GM12892 (cell line): ENCODE results near the gene DND1.
A peak's percentile ranks its signal among the peaks of the same experiment; 100 is the strongest.
"Not testable (repeated sequence)": the region's sequence is repeated elsewhere in the genome, so short reads cannot be mapped to it uniquely, and the experiment has no call there.

ENCODE experiments used
- DNase-seq: peaks from one replicate; pipeline ENCODE4 v3.0.0; 2011; ENCODE audit not compliant: insufficient read length
- FAIRE-seq: peaks from 2 replicates; lab custom pipeline; 2011; peaks lifted over from hg19 to GRCh38; lab: Jason Lieb, UNC
- POLR2A ChIP-seq: IDR thresholded peaks from 2 replicates; pipeline ENCODE4 v1.6.1; 2011; ENCODE audit warnings: low read depth, low read length, control low read depth
- POLR2AphosphoS5 ChIP-seq: IDR thresholded peaks from 2 replicates; pipeline ENCODE4 v1.6.1; 2011; ENCODE audit warnings: low read depth, low read length, control low read depth
- TAF1 ChIP-seq: IDR thresholded peaks from 2 replicates; pipeline ENCODE4 v1.6.1; 2011; ENCODE audit warnings: low read depth, mild to moderate bottlenecking, control low read depth, low read length, borderline replicate concordance

DND1 gene

DNA sequence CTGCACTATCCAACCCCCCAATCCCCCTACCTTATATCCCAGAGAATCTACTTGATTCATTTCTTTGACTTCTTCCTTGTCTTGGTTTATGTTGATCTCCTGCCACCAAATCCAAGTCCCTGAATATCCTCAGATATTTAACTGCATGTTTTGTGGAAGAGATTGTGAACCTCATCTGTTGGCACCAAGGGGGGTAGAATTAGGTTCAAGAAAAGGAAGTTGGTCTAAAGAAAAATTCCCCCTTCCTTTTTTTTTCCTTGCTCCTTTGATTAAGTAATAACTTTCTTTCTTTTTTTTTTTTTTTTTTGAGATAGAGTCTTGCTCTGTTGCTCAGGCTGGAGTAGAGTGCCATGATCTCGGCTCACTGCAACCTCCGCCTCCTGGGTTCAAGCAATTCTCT lies 39.9 kb downstream of the DND1 start:
- TF ChIP-seq TAF1: no peak
- TF ChIP-seq POLR2A: no peak
- TF ChIP-seq POLR2AphosphoS5: no peak
- DNase-seq (no peak), FAIRE-seq (no peak)

DNA sequence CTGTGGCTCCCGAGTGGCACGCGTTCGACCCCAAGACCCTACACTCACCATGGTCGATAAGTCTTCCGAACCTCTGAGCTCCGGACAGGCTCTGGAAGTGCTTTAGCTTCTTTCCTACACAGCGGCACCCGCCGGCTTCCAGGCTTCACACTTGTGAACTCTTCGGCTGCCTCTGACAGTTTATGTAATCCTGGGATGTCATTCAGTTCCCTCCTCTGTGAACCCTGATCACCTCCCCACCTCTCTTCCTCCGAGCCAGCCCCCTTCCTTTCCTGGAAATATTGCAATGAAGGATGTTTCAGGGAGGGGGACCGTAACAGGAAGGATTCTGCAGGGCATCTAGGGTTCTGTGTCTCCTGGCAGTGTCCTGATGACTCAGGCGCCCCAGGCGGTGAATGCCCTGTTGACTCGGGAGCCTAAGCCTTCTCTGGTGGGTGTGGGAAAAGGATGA lies 40.3 kb downstream of the DND1 start, which contains the start of gene CD14:
TSS of gene CD14 (minus strand) at position 155 of the 451 bp plus-strand sequence. CDS start at position 51, 104 bp downstream.
- FAIRE-seq: no peak
- no peak for TF ChIP-seq POLR2A
- no peak for TF ChIP-seq TAF1
- TF ChIP-seq POLR2AphosphoS5: no peak
- DNase-seq: no peak

DNA sequence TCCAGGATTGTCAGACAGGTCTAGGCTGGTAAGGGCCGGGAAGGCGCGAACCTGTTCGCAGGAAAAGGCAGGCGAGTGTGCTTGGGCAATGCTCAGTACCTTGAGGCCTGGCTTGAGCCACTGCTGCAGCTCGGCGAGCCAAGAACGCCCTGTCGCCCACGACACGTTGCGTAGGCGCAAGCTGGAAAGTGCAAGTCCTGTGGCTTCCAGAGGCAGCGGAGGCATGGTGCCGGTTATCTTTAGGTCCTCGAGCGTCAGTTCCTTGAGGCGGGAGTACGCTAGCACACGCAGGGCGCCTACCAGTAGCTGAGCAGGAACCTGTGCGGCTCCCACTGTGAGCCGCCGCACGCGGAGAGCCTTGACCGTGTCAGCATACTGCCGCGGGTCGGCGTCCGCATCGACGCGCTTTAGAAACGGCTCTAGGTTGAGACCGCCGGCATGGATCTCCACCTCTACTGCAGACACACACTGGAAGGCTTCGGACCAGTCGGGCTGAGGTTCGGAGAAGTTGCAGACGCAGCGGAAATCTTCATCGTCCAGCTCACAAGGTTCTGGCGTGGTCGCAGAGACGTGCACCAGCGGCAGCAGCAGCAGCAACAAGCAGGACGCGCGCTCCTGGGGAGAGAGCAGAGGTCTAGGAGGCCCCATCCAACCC lies 40.9 kb downstream of the DND1 start:
- TF ChIP-seq TAF1: no peak
- TF ChIP-seq POLR2A: no peak
- no peak for TF ChIP-seq POLR2AphosphoS5
- FAIRE-seq: no peak
- peak; percentile 46 for DNase-seq

DNA sequence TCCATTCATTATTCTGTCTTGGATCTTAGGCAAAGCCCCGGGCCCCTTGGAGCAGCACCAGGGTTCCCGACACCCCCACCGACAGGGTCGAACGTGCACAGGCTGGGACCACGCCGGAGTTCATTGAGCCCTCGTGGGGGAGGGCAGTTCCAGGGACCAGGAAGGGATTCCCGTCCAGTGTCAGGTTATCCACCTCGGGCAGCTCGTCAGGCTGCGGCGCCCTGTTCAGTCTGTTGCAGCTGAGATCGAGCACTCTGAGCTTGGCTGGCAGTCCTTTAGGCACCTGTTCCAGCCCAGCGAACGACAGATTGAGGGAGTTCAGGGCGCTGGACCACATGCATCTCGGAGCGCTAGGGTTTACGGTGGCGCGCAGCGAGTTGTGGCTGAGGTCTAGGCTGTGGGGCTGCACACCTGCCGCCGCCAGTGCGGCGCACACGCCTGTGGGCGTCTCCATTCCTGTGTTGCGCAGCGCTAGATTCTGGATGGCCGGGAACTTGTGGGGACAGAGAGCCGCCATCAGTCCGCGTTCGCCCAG lies 41.5 kb downstream of the DND1 start:
- no peak for TF ChIP-seq POLR2AphosphoS5
- TF ChIP-seq POLR2A: no peak
- no peak for TF ChIP-seq TAF1
- FAIRE-seq (peak; percentile 36), DNase-seq (peak; percentile 33)

DNA sequence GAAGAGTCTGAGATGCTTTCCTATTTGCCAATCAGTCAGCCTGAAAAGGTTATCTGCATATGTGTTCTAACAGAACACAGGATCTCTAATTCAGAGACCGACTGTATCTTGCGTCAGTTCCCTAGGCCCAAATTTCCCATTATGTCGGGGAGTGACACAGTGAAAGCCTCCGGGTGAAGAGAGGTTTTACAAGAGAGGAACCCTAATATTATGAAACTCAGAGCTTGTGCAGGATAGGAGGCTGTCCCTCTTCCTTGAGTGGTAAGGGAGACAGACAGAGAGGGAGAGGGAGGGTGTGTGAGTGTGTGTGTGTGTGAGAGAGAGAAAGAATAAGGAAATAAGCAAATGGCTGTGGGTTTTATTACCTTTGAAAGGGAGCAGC lies 42.3 kb downstream of the DND1 start:
- TF ChIP-seq POLR2A (no peak), POLR2AphosphoS5 (no peak), TAF1 (no peak)
- FAIRE-seq (no peak), DNase-seq (no peak)

DNA sequence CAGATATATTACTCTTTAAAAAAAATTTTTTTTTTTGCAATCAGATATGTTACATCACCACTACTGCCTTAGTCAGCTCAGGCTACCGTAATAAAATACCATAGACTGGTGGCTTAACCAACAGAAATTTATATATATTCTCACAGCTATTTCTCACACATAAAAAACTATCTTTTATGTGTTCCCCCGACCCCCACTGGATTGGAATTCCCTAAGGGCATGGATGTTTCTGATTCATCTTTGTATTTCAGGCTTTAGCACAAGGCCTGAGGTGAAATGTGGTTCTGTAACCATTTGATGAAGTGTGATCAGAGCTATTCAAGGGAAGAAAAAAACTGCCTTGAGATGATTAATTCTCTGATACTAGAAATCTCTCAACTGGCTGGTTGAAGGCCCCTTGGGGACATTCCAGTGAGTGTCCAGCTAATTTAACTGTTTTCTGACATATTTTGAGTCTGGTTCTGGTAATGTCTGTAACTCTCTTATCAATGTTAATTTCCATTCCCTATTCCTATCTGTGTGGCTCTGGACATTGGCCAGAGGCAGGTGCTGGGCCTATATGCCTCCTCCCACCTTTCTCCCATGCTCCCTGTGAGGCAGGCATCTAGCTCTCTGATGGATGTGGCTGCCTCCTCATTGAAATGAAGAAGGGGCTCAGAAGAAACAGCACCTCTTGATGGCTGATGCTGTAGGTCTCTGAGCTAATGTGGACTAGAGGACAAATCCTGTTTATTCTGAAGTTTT lies 42.9 kb downstream of the DND1 start:
- TF ChIP-seq POLR2AphosphoS5 (no peak), TAF1 (no peak), POLR2A (no peak)
- FAIRE-seq: no peak
- no peak for DNase-seq

DNA sequence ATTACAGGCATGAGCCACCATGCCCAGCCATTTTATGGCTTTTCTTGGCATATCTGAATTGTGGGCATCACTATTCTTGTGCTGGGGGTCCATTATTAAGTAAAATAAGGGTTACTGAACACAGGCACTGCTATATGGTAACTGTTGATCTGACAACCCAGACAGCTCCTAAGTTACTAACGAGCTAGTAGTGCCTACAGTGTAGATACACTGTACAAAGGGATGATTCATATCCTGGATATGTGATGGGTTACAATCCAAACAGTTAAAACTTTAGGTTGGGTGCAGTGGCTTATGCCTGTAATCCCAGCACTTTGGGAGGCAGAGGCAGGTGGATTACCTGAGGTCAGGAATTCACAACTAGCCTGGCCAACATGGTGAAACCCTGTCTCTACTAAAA lies 44.7 kb downstream of the DND1 start:
- no peak for TF ChIP-seq TAF1
- no peak for TF ChIP-seq POLR2AphosphoS5
- no peak for TF ChIP-seq POLR2A
- FAIRE-seq (no peak), DNase-seq (no peak)

DNA sequence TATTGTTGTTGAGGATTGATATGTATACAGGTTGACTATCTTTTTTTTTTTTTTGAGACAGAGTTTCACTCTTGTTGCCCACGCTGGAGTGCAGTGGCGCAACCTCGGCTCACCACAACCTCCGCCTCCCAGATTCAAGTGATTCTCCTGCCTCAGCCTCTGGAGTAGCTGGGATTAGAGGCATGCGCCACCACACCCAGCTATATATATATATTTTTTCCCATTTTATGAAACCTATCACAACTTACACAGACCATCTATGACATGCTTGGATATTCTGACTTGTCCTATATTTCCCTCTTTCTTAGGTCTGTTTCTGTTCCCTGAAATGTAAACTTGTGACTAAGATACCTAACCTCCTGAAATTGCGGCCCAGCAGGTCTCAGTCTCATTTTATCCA lies 45.4 kb downstream of the DND1 start:
- no peak for FAIRE-seq

DNA sequence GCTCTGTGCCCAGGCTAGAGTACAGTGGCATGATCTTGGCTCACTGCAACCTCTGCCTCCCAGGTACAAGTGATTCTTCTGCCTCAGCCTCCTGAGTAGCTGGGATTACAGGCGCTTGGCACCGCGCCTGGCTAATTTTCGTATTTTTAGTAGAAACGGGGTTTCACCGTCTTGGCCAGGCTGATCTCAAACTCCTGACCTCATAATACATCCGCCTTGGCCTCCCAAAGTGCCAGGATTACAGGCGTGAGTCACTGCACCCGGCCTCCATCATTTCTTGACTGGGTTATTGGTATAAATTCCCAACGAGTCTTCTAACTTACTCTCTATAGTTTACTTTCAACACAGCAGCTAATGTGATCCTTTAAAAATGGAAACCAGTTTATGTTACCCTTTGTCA lies 48.5 kb downstream of the DND1 start:
- DNase-seq, FAIRE-seq: not testable (repeated sequence)

More for the DNA sequence above, 45.4 kb downstream of the DND1 start:
- TF ChIP-seq TAF1 (no peak), POLR2A (no peak), POLR2AphosphoS5 (no peak)
- no peak for DNase-seq

DNA sequence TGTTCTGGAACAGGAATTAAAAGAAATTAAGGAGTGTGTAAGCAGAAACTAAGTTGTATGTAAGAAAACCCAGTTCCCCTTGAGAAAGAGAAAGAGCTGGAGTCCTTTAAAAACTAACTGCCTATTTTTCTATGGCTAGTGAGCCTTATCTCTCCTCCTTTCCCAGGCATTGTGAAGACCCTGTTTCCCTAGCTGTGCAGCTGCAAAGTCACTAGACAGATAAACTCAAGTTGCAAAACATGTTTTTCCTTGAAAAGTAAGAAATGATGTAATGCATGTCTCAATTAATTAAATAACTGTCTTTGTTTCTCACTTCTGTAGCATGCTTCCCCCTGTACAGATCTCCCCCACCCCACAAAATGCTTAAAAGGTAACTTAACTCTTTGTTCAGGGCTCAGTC lies 50.3 kb downstream of the DND1 start:
- not testable (repeated sequence) for DNase-seq, FAIRE-seq

DNA sequence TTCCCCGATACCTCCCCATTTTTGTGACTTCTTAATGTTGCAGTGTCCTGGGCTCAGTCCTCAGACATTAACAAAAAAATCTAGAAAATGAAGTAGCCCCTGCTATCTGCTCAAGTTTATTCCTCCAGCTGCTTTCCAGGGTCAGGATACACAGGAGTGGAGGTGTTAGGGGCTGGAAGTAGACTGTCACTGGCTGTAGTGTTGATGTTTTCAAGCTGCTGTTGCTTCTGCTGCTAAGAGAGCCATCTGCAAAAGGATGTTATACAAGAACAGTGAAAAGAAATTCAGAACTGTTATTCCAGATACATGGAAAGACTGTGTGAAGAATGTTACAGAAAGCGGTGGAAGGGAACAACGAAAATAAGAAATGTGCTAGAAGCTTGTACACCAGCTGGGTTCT lies 51.1 kb downstream of the DND1 start:
- no peak for FAIRE-seq

More for the DNA sequence above, 51.1 kb downstream of the DND1 start:
- DNase-seq: no peak
- TF ChIP-seq POLR2A (no peak), TAF1 (no peak), POLR2AphosphoS5 (no peak)
